Occipital lobe (tissue), 2 donors: ENCODE data around the gene SYNGR3. TPM values are rescaled to one million over a fixed set of nuclear protein-coding genes. Genes with fewer than 3 reads are reported as not detected.
"Not testable (repeated sequence)": the region's sequence is repeated elsewhere in the genome, so short reads cannot be mapped to it uniquely, and the experiment has no call there.

ENCODE experiments used
- DNase-seq: peaks from one replicate; lab custom pipeline; 2025; lab: John Stamatoyannopoulos, UW
- total RNA-seq: library from RNA; depleted of rRNA; stranded (reverse); fragments of >200 nt; gene quantifications from one replicate; pipeline ENCODE4 v1.2.3, GENCODE V29; 2014

SYNGR3 gene, protein sequence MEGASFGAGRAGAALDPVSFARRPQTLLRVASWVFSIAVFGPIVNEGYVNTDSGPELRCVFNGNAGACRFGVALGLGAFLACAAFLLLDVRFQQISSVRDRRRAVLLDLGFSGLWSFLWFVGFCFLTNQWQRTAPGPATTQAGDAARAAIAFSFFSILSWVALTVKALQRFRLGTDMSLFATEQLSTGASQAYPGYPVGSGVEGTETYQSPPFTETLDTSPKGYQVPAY
- total RNA-seq: 81.3 TPM

GRCh38 chr16:1989209-1990100 lies at the start of gene SYNGR3:
SYNGR3 (plus strand) TSS chr16:1989970; CDS start chr16:1990103, 133 bp downstream.
- DNase-seq: no peak

GRCh38 chr16:1940273-1941161 lies 49.3 kb upstream of the SYNGR3 start:
- DNase-seq: no peak

GRCh38 chr16:1941162-1942046 lies 48.4 kb upstream of the SYNGR3 start:
- no peak for DNase-seq

GRCh38 chr16:1942047-1942809 lies 47.5 kb upstream of the SYNGR3 start:
- DNase-seq: no peak

DNA sequence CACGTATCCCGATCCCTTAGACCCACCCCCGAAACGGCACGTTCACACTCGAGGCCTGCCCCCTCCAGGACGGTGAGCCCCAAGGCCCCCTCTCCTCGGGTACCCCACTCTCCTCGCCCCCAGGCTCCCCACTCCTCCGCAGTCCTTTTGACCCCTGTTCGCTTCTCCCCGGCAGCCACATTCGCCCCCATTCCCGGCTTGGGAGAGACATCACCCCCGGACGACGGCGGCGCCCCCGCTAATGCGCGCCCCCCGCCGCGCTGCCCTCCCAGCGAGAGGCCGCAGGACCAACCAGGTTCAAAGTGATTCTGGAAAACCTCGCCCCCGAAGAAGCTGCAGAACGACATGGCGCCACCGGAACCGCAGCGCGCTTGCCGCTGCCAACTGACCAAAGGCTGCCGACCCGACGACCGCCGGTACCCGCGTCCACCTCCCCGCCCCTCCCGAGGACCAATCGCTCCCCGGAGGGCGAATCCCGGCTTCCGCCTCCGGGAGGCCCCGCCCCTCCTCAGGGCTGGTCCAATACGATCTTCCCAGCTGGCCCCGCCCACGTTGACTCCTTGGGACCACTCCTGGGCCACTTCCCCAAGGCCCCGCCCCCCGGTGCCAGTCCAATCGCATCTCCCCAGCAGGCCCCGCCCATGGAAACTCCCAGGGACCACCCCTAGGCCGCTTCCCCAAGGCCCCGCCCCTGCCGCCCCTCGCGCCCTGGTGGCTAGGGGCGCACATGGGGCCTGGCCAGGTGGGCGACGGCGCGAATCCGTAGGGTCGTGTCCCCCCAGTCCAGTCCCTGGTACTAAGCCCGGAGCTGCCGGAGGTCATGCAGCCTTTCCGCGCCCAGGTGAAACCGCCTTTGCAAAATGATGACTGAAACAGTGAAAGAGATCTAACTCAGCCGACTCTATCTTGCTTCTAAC lies 46.7 kb upstream of the SYNGR3 start, which contains the start of gene MSRB1:
Gene MSRB1 (minus strand): TSS at position 390 of the 917 bp plus-strand sequence. CDS start 43 bp downstream, at position 347.
- peak; percentile 98 for DNase-seq

GRCh38 chr16:1944612-1945199 lies 45.1 kb upstream of the SYNGR3 start:
- no peak for DNase-seq

DNA sequence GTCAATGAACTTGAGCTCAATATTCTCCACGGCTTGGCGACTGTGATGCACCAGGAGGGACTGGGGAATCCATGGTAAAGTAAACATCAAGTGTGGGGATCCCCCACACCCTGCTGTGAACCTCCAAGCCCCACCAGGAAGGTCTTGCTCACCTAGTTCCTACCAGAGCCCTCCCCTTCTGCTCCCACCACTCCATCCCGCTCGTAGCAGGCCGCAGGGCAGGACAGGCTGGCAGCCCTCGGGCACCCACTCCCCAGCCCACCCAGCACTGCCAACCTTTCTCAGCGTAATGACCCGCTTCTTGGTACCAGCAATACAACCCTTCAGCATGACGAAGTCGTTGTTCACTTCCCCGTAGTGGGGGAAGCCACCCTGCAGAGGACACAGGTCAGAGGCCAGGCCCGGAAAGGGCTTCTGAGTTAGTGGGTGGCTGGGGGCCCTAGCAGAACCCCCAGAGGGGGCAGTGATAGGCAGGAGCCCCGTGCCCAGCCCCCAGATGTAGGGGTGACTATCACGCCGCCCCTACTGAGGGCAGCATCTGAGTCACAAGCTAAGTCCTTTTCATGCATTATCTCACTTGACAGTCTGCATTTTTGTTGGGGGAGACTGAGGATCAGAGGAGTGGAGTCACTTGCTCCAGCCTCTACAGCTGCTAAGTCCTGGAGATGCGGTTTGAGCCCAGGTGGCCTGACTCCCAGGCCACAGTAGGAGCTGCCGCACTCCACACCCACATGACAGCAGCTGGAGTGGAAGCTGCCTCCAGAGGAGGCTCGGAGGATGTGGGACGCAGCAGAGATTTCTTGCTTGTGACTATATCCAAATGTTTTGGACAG lies 44.0 kb upstream of the SYNGR3 start:
- DNase-seq: no peak

DNA sequence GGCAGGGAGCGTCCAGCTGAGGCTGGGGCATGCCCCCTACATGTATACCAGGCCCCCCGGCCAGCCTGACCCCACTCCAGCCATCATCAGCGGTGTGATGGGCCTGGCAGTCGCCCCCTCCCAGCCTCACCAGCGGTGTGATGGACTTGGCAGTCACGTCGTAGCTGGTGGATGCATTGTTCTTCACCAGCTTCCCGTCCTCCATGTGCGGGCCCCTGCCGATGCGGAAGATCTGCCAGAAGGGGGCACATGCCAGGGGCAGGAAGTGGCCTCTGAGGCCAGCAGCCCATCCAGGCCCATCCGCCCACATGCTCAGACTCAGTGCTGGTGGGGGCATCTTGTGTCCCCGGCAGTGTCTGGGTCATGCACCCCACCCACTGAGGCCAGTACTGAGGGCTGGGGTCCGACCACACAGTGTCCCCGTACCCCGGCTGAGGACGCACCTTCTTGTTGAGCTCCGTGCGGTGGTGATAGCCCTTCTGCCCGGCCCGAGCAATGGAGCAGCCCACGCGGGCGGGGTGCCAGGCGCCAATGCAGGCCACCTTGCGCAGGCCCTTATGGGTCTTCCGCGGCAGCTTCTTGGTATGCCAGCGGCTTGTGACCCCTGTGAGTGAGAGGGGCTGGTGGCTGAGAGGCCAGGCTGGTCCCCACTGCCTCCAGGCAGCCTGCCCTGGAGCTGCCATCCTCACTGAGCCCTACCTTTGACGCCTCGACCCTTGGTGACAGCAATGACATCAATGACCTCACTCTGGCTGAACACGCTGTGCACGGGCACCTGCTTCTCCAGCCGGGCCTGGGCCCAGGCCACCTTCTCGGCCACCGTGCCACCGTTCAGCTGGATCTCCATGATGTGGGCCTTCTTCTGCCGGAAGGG lies 43.0 kb upstream of the SYNGR3 start:
- DNase-seq: no peak

- no peak for DNase-seq
These were observed 42.5 kb upstream of the SYNGR3 start for GRCh38 chr16:1947369-1947670.

- DNase-seq: no peak
These were observed 40.3 kb upstream of the SYNGR3 start for GRCh38 chr16:1949507-1949906.

DNA sequence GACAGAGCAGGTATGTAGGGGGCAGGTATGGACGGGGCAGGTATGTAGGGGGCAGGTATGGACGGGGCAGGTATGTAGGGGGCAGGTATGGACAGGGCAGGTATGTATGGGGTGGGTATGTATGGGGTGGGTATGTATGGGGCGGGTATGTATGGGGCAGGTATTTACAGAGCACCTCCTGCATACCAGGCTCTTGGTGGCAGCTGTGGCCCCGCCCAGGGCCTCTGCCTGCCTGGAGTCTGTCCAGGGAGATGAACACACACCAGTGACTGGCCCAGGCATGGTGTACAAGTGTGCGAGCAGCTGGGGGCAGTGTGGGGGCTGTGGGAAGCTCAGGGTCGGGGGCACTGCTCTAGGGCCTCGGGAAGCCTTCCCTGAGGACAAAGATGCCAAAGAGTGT lies 39.7 kb upstream of the SYNGR3 start:
- no peak for DNase-seq

GRCh38 chr16:1950559-1950958 lies 39.2 kb upstream of the SYNGR3 start:
- DNase-seq: no peak

DNA sequence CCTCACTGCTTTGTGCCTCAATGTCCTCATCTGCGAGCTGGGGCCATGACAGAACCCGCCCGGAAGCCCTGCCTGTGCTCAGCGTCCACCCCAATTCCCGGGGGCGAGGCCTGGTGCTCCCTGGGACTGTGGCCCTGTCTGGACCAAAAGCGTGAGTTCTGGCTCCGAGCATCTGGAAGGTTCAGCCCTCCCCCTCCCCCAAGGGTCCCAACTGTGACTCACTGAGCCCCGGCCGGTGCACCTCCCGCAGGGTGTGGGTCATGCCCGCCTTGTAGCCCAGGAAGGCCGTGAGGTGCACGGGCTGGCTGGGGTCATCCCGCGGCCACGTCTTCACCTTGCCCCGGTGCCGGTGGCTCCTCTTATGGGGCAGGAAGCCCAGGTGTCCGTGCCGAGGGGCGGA lies 36.0 kb upstream of the SYNGR3 start:
- DNase-seq: no peak

GRCh38 chr16:1957434-1958142 lies 32.2 kb upstream of the SYNGR3 start:
- DNase-seq: not testable (repeated sequence)

DNA sequence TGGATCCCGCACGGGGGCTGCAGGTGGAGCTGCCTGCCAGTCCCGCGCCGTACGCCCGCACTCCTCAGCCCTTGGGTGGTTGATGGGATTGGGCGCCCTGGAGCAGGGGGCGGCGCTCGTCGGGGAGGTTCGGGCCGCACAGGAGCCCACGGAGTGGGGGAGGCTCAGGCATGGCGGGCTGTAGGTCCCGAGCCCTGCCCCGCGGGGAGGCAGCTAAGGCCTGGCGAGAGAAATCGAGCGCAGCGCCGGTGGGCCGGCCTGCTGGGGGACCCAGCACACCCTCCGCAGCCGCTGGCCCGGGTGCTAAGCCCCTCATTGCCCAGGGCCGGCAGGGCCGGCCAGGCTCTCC lies 31.7 kb upstream of the SYNGR3 start:
- not testable (repeated sequence) for DNase-seq

- no peak for DNase-seq
These were observed 31.0 kb upstream of the SYNGR3 start for GRCh38 chr16:1958715-1959268.
